Fibroblast of lung (primary cell): Measurements from ENCODE around the gene TAPT1.

ENCODE experiments used
- CTCF ChIP-seq, 2 donors: IDR thresholded peaks in 1 of 2; conservative IDR thresholded peaks in 1 of 2; 1 replicate in 1 of 2; 2 replicates in 1 of 2; pipeline ENCODE4 v1.5.1; 2011 to 2012; ENCODE audit warnings: low read length in 2 of 2, control low read depth in 1 of 2, inconsistent platforms in 1 of 2, low read depth in 1 of 2, mild to moderate bottlenecking in 1 of 2
- EZH2 ChIP-seq: IDR thresholded peaks from 2 replicates; pipeline ENCODE4 v1.5.1; 2012; ENCODE audit warnings: low read length, control low read depth, mild to moderate bottlenecking; ENCODE audit errors: missing control alignments

- no peak for TF ChIP-seq CTCF (conservative IDR thresholded peaks at IDR 0.05 in 1 of 2, IDR thresholded peaks at IDR 0.05 in 1 of 2; ENCODE audit: low read depth in 1 of 2, low read length in 2 of 2)
- TF ChIP-seq EZH2 = no peak
Measured at GRCh38 chr4:16259889-16260246, 33.6 kb upstream of the TAPT1 start.
